Activated CD4-positive, alpha-beta T cell treated with anti-CD3 and anti-CD28 coated beads, Interleukin-2, amount 10 ng/mL, durations not matched to agents 7 days and 5 days (primary cell): ENCODE data around the gene LILRA2. TPM values are rescaled to one million over a fixed set of nuclear protein-coding genes. Genes with fewer than 3 reads are reported as not detected.
"Not testable (repeated sequence)": the region's sequence is repeated elsewhere in the genome, so short reads cannot be mapped to it uniquely, and the experiment has no call there.

Experiments used
- CTCF ChIA-PET: fragments of 350-600 bp; sonication (Branson Sonifier 250); formaldehyde crosslinking; loops from one replicate; lab custom pipeline; 2021; ENCODE audit warnings: antibody characterized with exemption; lab: Charles Lee
- POLR2A ChIA-PET: fragments of 350-600 bp; sonication (Branson Sonifier 250); formaldehyde crosslinking; loops from one replicate; lab custom pipeline; 2021; ENCODE audit warnings: antibody characterized with exemption; lab: Charles Lee
- DNase-seq: peaks from one replicate; pipeline ENCODE4 v3.0.0-alpha.2; 2020
- H3K27ac Mint-ChIP-seq: one replicate; pipeline ENCODE4 v1.8.0; 2021; ENCODE audit warnings: mild to moderate bottlenecking, moderate library complexity, mixed read lengths
- H3K27me3 Mint-ChIP-seq: one replicate; pipeline ENCODE4 v1.8.0; 2021; ENCODE audit warnings: mixed read lengths
- H3K36me3 Mint-ChIP-seq: one replicate; pipeline ENCODE4 v1.8.0; 2021; ENCODE audit warnings: low read depth, mixed read lengths
- H3K4me1 Mint-ChIP-seq: one replicate; pipeline ENCODE4 v1.8.0; 2021; ENCODE audit warnings: mixed read lengths
- H3K4me3 Mint-ChIP-seq: one replicate; pipeline ENCODE4 v1.8.0; 2021; ENCODE audit warnings: mild to moderate bottlenecking, moderate library complexity, mixed read lengths
- H3K9me3 Mint-ChIP-seq: one replicate; pipeline ENCODE4 v1.8.0; 2021; ENCODE audit warnings: mixed read lengths
- total RNA-seq, 2 experiments: library from RNA; stranded (reverse); gene quantifications; one replicate each; pipeline ENCODE4 v1.2.3, GENCODE V29; 2021

LILRA2 gene
- total RNA-seq, 2 experiments from 2014 or later = not detected

DNA sequence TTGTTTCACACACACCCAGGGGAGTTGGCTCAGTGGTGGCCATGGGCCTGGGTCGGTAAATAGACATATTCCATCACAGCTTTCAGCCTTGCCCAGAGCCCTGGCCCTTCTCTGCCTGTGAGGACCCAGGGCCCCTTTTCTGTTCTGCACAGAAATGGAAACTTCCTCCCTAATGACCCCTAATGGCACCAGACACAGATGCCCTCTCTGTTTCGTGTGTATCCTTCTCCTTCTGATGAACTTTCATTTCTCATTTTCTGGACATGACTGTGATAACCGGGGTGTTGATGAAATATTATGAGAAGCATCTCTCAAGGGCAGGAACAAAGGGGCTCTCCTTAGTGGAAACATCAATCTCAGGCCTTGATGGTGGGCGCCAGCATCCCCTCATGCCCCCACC lies 32.6 kb downstream of the LILRA2 start:
- no peak overlapping the region for H3K27ac Mint-ChIP-seq

DNA sequence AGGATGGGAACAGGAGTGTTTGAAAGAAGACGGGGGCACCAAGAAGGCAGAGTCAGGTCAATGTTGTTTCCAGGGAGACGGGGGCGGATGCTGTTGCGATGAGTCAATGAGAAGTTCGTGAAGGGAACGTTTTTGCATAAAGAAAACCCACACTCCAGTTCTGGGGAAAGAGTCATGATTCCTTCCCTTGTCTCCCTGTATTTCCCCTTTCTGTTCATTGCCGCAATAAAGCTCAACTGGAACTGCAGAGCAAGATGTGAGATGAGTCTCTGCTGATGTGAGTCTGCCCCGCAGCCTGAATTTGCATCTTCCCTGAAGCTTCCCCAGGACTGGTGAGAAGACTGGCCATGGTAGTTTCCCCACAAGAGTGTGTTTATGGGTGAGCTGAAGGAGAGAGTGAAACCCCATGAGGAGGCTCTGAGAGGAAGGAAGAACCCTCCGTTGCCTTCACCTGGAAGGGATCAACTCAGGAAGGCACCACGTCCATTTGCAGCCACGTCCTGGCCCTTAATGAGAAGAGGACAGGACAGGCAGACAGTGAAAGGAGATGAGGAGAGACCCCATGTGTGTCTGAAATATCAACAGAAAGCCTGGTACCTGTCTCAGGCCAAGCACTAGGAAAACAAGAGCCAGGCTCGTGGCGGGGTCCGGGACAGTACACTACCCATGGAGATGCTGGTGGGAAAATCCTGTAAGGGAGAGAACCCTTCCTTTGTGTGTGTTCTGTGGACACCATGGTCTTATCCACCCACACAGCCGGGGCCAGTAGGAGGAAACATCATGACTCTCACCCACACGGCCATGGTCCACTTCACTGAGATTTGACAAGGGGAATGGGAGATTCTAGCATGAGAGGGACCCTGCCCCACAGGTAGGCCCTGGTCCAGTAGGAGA lies 33.5 kb downstream of the LILRA2 start:
- no peak overlapping the region for H3K27ac Mint-ChIP-seq
- no peak for DNase-seq
- H3K9me3 Mint-ChIP-seq = peaks cover 2% of the 10 kb centered on the region
- no peaks in the 10 kb centered on the region for H3K36me3 Mint-ChIP-seq
- no peaks in the 10 kb centered on the region for H3K4me1 Mint-ChIP-seq
- peaks cover 13% of the 10 kb centered on the region for H3K27me3 Mint-ChIP-seq
- ChIA-PET POLR2A (no interaction called here), CTCF (no interaction called here)
- no peak overlapping the region for H3K4me3 Mint-ChIP-seq

More for the DNA sequence above, 32.6 kb downstream of the LILRA2 start:
- H3K36me3 Mint-ChIP-seq = no peaks in the 10 kb centered on the region
- H3K4me3 Mint-ChIP-seq = no peak overlapping the region
- H3K4me1 Mint-ChIP-seq = no peaks in the 10 kb centered on the region
- DNase-seq = no peak
- ChIA-PET CTCF (no interaction called here), POLR2A (no interaction called here)
- H3K9me3 Mint-ChIP-seq = peaks cover 2% of the 10 kb centered on the region
- peaks cover 17% of the 10 kb centered on the region for H3K27me3 Mint-ChIP-seq

GRCh38 chr19:54607785-54608150 lies 34.2 kb downstream of the LILRA2 start:
- Mint-ChIP-seq H3K27me3 (peaks cover 10% of the 10 kb centered on the region), H3K36me3 (no peaks in the 10 kb centered on the region), H3K4me3 (no peak overlapping the region), H3K27ac (no peak overlapping the region), H3K4me1 (no peaks in the 10 kb centered on the region), H3K9me3 (peaks cover 2% of the 10 kb centered on the region)
- no peak for DNase-seq
- ChIA-PET POLR2A (no interaction called here), CTCF (no interaction called here)

DNA sequence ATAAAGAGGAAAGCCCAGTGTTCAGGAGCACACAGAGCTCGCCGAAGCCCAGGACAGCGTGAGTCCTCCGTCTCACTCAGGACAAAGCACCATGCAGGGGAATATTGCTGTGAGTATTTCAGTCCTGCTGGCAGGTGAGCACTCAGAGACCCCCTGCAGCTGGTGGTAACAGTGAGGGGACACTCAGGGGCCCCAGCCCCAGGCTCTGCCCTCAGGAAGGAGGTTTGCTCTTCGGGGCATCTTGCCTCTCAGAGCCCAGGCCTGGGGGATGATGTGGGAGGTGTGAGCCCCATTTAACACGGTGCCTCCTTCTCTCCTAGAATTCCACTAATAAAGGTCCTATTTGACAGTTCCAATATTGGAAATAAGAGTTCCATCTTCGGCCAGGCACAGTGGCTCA lies 34.6 kb downstream of the LILRA2 start:
- H3K27ac Mint-ChIP-seq = no peak overlapping the region

DNA sequence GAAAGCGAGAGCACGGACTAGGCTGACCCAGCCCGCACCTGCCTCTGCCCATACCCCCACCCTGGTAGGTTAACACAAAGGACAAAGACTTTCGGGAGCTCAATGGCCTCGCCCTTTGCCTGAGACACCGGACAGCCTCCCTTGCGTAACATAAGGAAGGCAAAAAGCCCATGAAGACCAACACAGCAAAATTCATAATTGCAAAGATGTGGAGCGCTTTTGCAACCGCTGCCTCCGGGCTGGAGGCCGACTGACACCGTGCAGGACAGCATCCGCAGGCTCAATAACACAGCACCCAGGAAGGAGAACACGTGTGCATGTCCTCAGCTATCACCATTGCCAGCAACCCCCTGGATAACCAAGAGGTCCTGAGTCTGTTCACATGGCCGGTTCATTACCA lies 35.2 kb downstream of the LILRA2 start:
- DNase-seq = no peak
- Mint-ChIP-seq H3K4me1 (no peaks in the 10 kb centered on the region), H3K36me3 (no peaks in the 10 kb centered on the region), H3K9me3 (peaks cover 2% of the 10 kb centered on the region), H3K27ac (no peak overlapping the region), H3K4me3 (no peak overlapping the region), H3K27me3 (peaks cover 12% of the 10 kb centered on the region)
- CTCF ChIA-PET = no interaction called here
- POLR2A ChIA-PET = no interaction called here

More for the DNA sequence above, 34.6 kb downstream of the LILRA2 start:
- Mint-ChIP-seq H3K4me1 (no peaks in the 10 kb centered on the region), H3K4me3 (no peak overlapping the region), H3K36me3 (no peaks in the 10 kb centered on the region), H3K9me3 (peaks cover 2% of the 10 kb centered on the region), H3K27me3 (peaks cover 9% of the 10 kb centered on the region)
- DNase-seq = no peak
- ChIA-PET CTCF (no interaction called here), POLR2A (no interaction called here)

- no peaks in the 10 kb centered on the region for H3K4me1 Mint-ChIP-seq
- H3K27me3 Mint-ChIP-seq = peaks cover 11% of the 10 kb centered on the region
- no peak overlapping the region for H3K4me3 Mint-ChIP-seq
- ChIA-PET CTCF (no interaction called here), POLR2A (no interaction called here)
- H3K27ac Mint-ChIP-seq = no peak overlapping the region
- peaks cover 2% of the 10 kb centered on the region for H3K9me3 Mint-ChIP-seq
- no peak for DNase-seq
- H3K36me3 Mint-ChIP-seq = no peaks in the 10 kb centered on the region
Measured at GRCh38 chr19:54609356-54609791, 35.8 kb downstream of the LILRA2 start.

- Mint-ChIP-seq H3K27ac (no peak overlapping the region), H3K36me3 (no peaks in the 10 kb centered on the region), H3K27me3 (peaks cover 17% of the 10 kb centered on the region), H3K4me1 (no peaks in the 10 kb centered on the region), H3K9me3 (no peaks in the 10 kb centered on the region), H3K4me3 (no peak overlapping the region)
- CTCF ChIA-PET = no interaction called here
- POLR2A ChIA-PET = no interaction called here
- no peak for DNase-seq
Measured at GRCh38 chr19:54612428-54612827, 38.8 kb downstream of the LILRA2 start.

GRCh38 chr19:54614726-54615125 lies 41.1 kb downstream of the LILRA2 start:
- POLR2A ChIA-PET = no interaction called here
- Mint-ChIP-seq H3K9me3 (no peaks in the 10 kb centered on the region), H3K4me1 (no peaks in the 10 kb centered on the region), H3K27me3 (peaks cover 17% of the 10 kb centered on the region), H3K27ac (no peak overlapping the region), H3K4me3 (no peak overlapping the region), H3K36me3 (no peaks in the 10 kb centered on the region)
- CTCF ChIA-PET = no interaction called here
- no peak for DNase-seq

GRCh38 chr19:54616057-54616456 lies 42.5 kb downstream of the LILRA2 start:
- Mint-ChIP-seq H3K27me3 (peaks cover 20% of the 10 kb centered on the region), H3K27ac (no peak overlapping the region), H3K4me3 (no peak overlapping the region), H3K36me3 (no peaks in the 10 kb centered on the region), H3K4me1 (no peaks in the 10 kb centered on the region), H3K9me3 (no peaks in the 10 kb centered on the region)
- DNase-seq = no peak
- POLR2A ChIA-PET = no interaction called here
- CTCF ChIA-PET = interaction anchor here (1.3 kb wide), 1 partner anchor 116 kb away, joined by 3 read pairs; no protein-coding TSS in a partner anchor

DNA sequence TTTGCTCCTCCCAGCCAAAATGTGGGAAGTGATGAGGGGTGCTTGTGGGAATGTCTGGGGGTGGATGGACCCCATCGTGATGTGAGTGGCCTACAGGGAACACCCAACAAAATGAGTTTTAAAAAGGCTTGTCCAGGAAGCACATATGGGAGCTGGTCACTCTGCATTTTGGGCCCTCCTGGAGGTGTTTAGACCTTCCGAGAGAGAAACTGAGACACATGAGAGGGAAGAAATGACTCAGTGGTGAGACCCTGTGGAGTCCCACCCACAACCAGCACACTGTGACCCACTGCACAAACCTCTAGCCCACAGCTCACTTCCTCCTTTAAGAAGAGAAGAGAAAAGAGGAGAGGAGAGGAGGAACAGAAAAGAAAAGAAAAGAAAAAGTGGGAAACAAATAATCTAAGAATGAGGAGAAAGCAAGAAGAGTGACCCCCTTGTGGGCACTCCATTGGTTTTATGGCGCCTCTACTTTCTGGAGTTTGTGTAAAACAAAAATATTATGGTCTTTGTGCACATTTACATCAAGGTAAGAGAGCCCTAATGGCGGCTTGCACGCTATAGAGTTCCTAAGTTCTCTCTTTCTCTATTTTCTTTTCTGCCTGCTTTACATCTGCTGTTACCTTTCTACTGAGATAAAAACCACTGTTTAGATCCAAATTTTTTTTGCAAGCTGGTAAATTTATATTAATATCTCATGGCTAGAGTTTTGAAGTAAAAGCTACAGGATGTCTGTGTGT lies 43.4 kb downstream of the LILRA2 start:
- H3K27me3 Mint-ChIP-seq = peaks cover 27% of the 10 kb centered on the region
- CTCF ChIA-PET = interaction anchor here (1.3 kb wide), 1 partner anchor 117 kb away, joined by 3 read pairs; no protein-coding TSS in a partner anchor
- no peak for DNase-seq
- H3K27ac Mint-ChIP-seq = no peak overlapping the region
- H3K4me1 Mint-ChIP-seq = no peaks in the 10 kb centered on the region
- H3K4me3 Mint-ChIP-seq = no peak overlapping the region
- H3K36me3 Mint-ChIP-seq = no peaks in the 10 kb centered on the region
- POLR2A ChIA-PET = no interaction called here
- H3K9me3 Mint-ChIP-seq = no peaks in the 10 kb centered on the region

- Mint-ChIP-seq H3K4me1 (peaks cover 2% of the 10 kb centered on the region), H3K27me3 (peaks cover 29% of the 10 kb centered on the region), H3K4me3 (no peak overlapping the region), H3K36me3 (no peaks in the 10 kb centered on the region), H3K9me3 (no peaks in the 10 kb centered on the region), H3K27ac (no peak overlapping the region)
- no peak for DNase-seq
- CTCF ChIA-PET = no interaction called here
- POLR2A ChIA-PET = no interaction called here
Measured at GRCh38 chr19:54620464-54620863, 46.9 kb downstream of the LILRA2 start.

GRCh38 chr19:54622431-54622830 lies 48.8 kb downstream of the LILRA2 start:
- Mint-ChIP-seq H3K4me3 (no peak overlapping the region), H3K9me3 (no peaks in the 10 kb centered on the region), H3K27ac (no peak overlapping the region), H3K36me3 (no peaks in the 10 kb centered on the region), H3K4me1 (peaks cover 2% of the 10 kb centered on the region), H3K27me3 (peaks cover 24% of the 10 kb centered on the region)
- ChIA-PET CTCF (no interaction called here), POLR2A (no interaction called here)
- no peak for DNase-seq

GRCh38 chr19:54624234-54624633 lies 50.6 kb downstream of the LILRA2 start:
- POLR2A ChIA-PET = not testable (repeated sequence)

More at GRCh38 chr19:54624234-54624633, 50.6 kb downstream of the LILRA2 start:
- H3K27me3 Mint-ChIP-seq = peaks cover 26% of the 10 kb centered on the region
- H3K4me3 Mint-ChIP-seq, DNase-seq, H3K36me3 Mint-ChIP-seq, H3K4me1 Mint-ChIP-seq, H3K27ac Mint-ChIP-seq, CTCF ChIA-PET, H3K9me3 Mint-ChIP-seq: not testable (repeated sequence)
